22Rv1 (cell line): ENCODE measurements around the gene COL23A1.

Experiments
- CTCF ChIP-seq: fragments of 450-650 bp; IDR thresholded peaks from 2 replicates; pipeline ENCODE4 v1.5.1; 2017; ENCODE audit warnings: mild to moderate bottlenecking
- ZFX ChIP-seq: fragments of 450-650 bp; IDR thresholded peaks from 2 replicates; pipeline ENCODE4 v1.6.1; 2017; ENCODE audit warnings: antibody characterized with exemption, borderline replicate concordance

GRCh38 chr5:178454303-178454702 is 135.9 kb downstream of the COL23A1 start:
- no peak for TF ChIP-seq CTCF
- TF ChIP-seq ZFX: no peak
